Bronchial epithelial cell (primary cell): ENCODE measurements around the gene SEC14L6. TPM values are rescaled to one million over a fixed set of nuclear protein-coding genes. Genes with fewer than 3 reads are reported as not detected.
"Not testable (repeated sequence)": the region's sequence is repeated elsewhere in the genome, so short reads cannot be mapped to it uniquely, and the experiment has no call there.

Experiments
- DNase-seq: peaks from one replicate; pipeline ENCODE4 v3.0.0-alpha.2; 2010; ENCODE audit warnings: low read depth
- FAIRE-seq: peaks from 2 replicates; lab custom pipeline; 2011; peaks lifted over from hg19 to GRCh38; lab: Jason Lieb, UNC
- H3K27me3 ChIP-seq: 2 replicates; pipeline ENCODE4 v1.5.1; 2011; ENCODE audit warnings: low read length; ENCODE audit not compliant: control insufficient read depth, insufficient read depth
- H3K36me3 ChIP-seq: 2 replicates; pipeline ENCODE4 v1.5.1; 2011; ENCODE audit warnings: low read length; ENCODE audit not compliant: control insufficient read depth, insufficient read depth
- H3K4me3 ChIP-seq: 2 replicates; pipeline ENCODE4 v1.5.1; 2011; ENCODE audit warnings: mild to moderate bottlenecking, low read depth, low read length, control low read depth
- total RNA-seq: library from RNA; depleted of rRNA; stranded (reverse); fragments of >200 nt; gene quantifications from 2 replicates; pipeline ENCODE4 v1.2.1, GENCODE V29; 2014
- TF ChIP-seq, protein P1 (sequence below): IDR thresholded peaks from 2 replicates; pipeline ENCODE4 v1.5.1; 2011; ENCODE audit warnings: mild to moderate bottlenecking, moderate library complexity, low read length, control low read depth, inconsistent platforms; ENCODE audit not compliant: insufficient read depth, severe bottlenecking

SEC14L6 gene
- not detected in 2 replicates for total RNA-seq

DNA sequence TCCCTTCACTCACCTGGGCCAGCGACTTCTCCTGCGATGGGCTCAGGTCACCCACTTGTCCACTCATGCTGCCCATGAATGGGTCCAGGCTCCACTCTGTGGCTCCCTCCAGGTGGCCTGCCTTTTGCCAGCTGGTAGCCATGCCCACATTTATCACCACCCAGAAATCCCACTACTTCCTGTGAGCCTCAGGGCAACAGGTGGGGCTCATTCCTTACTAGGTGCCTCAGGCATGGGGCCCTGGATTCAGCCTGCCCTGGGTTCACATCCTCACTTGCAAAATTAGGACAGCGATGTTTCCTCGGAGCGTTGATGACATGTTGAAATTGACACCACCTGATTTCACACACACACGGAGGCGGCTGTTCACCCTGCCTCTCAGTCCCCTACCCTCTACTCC is at the start of gene SEC14L6:
TSS of gene SEC14L6 (minus strand) at position 126 of the 400 bp plus-strand sequence. CDS start at position 67, 59 bp downstream.
- peaks cover 7% of the 10 kb centered on the region for H3K27me3 ChIP-seq
- no peak within 1 kb of the TSS for H3K4me3 ChIP-seq
- no peak for FAIRE-seq
- no peak for DNase-seq
- H3K36me3 ChIP-seq: no peaks in the 10 kb centered on the region
- TF ChIP-seq, protein P1, sequence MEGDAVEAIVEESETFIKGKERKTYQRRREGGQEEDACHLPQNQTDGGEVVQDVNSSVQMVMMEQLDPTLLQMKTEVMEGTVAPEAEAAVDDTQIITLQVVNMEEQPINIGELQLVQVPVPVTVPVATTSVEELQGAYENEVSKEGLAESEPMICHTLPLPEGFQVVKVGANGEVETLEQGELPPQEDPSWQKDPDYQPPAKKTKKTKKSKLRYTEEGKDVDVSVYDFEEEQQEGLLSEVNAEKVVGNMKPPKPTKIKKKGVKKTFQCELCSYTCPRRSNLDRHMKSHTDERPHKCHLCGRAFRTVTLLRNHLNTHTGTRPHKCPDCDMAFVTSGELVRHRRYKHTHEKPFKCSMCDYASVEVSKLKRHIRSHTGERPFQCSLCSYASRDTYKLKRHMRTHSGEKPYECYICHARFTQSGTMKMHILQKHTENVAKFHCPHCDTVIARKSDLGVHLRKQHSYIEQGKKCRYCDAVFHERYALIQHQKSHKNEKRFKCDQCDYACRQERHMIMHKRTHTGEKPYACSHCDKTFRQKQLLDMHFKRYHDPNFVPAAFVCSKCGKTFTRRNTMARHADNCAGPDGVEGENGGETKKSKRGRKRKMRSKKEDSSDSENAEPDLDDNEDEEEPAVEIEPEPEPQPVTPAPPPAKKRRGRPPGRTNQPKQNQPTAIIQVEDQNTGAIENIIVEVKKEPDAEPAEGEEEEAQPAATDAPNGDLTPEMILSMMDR: no peak

DNA sequence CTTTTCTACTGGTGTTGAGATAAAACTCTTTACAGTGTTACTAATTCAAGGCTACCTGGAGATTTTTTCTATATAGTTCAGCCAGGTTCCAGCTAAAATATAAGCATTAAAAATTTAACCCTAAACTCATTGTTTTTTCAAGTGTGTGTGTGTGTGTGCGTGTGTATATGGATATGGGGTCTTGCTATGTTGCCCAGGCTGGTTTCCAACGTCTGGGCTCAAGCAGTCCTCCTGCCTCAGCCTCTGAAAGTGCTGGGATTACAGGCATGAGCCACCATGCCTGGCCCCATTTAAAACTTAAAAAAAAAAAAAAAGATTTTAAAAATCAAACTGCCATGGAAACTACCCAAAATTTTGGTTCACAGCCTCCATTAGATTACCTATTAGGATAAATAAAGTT is 49.7 kb upstream of the SEC14L6 start:
- TF ChIP-seq, protein P1: no peak
- no peaks in the 10 kb centered on the region for H3K36me3 ChIP-seq
- FAIRE-seq: no peak
- no peak overlapping the region for H3K4me3 ChIP-seq
- H3K27me3 ChIP-seq: peaks cover 2% of the 10 kb centered on the region
- no peak for DNase-seq

DNA sequence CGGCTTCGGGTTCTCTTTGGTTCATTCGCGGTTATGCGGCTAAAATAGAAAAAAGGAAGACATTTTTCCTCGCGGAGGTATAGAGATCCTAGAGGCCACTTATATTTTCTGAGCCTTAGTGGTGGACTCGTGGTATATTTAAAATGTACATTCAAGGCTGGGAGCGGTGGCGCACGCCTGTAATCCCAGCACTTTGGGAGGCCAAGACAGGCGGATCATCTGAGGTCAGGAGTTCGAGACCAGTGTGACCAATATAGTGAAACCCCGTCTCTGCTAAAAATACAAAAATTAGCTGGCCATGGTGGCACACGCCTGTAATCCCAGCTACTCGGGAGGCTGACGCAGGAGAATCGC is 45.8 kb upstream of the SEC14L6 start:
- not testable (repeated sequence) for DNase-seq, H3K4me3 ChIP-seq, H3K27me3 ChIP-seq, FAIRE-seq
- peaks cover 11% of the 10 kb centered on the region for H3K36me3 ChIP-seq

DNA sequence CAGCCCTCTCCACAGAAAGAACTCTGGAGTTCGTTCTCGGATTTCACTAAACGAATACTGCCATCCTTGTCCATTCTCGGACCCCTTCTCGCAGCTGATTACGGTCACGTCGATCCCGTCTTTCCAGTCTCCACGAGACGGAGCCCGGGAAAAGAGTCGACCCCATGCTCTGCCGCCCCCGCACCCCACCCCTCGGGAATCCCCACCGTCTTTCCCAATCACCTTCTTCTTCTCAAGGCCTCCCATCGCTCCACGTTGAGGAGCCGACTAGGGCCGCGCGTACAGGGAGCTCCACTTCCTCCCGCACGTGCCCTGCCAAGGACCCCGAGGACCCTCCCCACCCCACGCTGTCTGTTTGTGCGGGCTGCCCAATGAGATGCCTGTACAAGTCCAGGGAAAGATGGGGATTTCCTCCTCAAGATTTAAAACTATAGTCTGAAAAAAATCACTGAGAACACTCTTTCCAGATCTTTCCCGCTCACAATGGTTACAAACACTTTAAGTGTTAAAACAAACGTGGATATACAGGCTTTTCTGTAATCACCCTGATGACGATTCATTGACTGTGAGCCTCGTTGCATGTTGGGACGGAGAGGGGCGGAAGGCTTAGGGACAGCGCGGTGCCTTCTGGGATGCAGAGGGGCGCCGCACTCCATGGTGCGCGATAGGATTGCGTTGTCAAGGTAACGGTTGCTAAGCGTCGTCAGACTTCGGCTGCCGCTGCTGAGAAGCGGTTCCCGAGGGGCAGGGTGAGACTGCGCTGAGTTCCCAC is 45.2 kb upstream of the SEC14L6 start, which contains the start of gene PES1:
TSS of gene PES1 (minus strand) at position 323 of the 772 bp plus-strand sequence. CDS start at position 246, 77 bp downstream.
- peak; percentile 99 for FAIRE-seq

DNA sequence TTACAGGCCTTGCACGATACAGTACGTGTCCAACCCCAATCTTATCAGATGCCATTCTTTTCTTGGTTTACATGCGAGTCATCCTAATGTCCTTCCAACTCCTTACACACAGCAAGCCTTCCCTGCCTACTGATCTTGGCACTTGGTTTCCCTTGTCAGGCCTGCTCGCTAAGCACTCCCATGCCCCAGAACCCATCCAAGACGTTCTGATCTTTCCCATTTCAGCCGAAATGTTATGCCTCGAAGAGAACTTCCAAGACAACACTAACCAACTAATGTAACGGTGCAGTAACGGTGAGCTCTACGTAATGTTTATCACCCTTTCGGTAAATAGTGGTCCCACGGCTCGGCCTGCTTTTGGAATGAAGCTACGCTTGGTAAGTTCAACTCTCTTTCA is 44.6 kb upstream of the SEC14L6 start:
- FAIRE-seq (no peak), DNase-seq (peak; percentile 29)
- Histone ChIP-seq H3K4me3 (peak overlapping the region; percentile 89), H3K36me3 (peaks cover 18% of the 10 kb centered on the region), H3K27me3 (peaks cover 2% of the 10 kb centered on the region)
- TF ChIP-seq, protein P1: no peak

More for the DNA sequence above, 45.2 kb upstream of the SEC14L6 start, which contains the start of gene PES1:
- Histone ChIP-seq H3K4me3 (peak within 1 kb of the TSS; percentile 89), H3K27me3 (peaks cover 2% of the 10 kb centered on the region), H3K36me3 (peaks cover 16% of the 10 kb centered on the region)
- DNase-seq: peak; percentile 93
- TF ChIP-seq, protein P1: no peak

DNA sequence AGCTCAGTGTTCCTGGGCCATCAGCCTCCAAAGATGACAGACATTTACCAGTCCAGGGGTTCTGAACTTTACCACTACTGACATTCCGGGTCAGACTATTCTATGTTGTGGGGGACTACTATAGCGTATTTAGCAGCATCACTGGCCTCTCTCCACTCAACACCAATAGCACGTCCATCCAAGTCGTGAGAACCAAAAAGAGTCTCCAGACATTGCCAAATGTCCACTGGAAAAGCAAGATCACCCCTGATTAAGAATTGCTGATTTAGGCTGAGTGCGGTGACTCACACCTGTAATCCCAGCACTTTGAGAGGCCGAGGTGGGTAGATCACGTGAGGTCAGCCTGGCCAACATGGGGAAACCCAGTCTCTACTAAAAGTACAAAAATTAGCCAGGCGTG is 39.9 kb upstream of the SEC14L6 start:
- FAIRE-seq (no peak), DNase-seq (no peak)
- Histone ChIP-seq H3K27me3 (no peaks in the 10 kb centered on the region), H3K4me3 (no peak overlapping the region), H3K36me3 (peaks cover 44% of the 10 kb centered on the region)
- TF ChIP-seq, protein P1: no peak
